ENCODE data around the gene LHFPL3. TPM values are rescaled to one million over a fixed set of nuclear protein-coding genes. Genes with fewer than 3 reads are reported as not detected.

LHFPL3 gene
- polyA plus RNA-seq, 1 of the 3 experiments (the other 2 are of a cell fraction) = not detected

DNA sequence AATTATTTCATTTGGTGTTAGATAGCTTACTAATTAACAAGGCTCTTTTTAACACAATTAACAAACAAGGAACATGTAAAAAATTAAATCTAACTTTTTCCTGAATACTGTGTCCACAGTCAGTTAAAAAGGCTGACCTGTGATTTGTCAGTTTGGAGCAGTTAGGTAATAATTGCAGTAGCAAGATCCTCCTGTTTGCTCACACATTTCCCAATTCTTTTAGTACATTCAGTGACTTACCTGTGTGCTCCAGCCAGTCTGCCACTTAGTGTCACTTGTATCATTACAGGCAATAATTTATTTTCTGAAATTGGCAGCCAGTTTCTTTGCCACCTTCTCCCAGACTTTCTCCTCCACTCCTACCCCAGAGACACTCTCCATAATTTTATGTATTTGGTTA is 66.8 kb downstream of the LHFPL3 start:
- Histone ChIP-seq H3F3A (replicated peaks; ENCODE audit: insufficient read depth) (no peaks in the 10 kb centered on the region), H3K9ac (no peak overlapping the region), H3K4me1 (ENCODE audit: control insufficient read depth in 1 of 2, insufficient read depth in 2 of 2, low read depth in 1 of 2, low read length in 1 of 2) (no peaks in the 10 kb centered on the region), H3K36me3 (replicated peaks in 1 of 2; ENCODE audit: control insufficient read depth in 1 of 2, insufficient read depth in 2 of 2, low read length in 1 of 2) (no peaks in the 10 kb centered on the region), H3K27ac (ENCODE audit: low read depth in 2 of 2, low read length in 1 of 2) (no peak overlapping the region), H3K27me3 (ENCODE audit: insufficient read depth) (no peaks in the 10 kb centered on the region; the same call in 1 of the 2 replicates), H3K4me3 (ENCODE audit: low read depth in 2 of 2, low read length in 1 of 2) (no peak overlapping the region), H4K20me1 (ENCODE audit: insufficient read depth) (no peaks in the 10 kb centered on the region), H3K79me2 (ENCODE audit: insufficient read depth) (no peaks in the 10 kb centered on the region), H2AFZ (ENCODE audit: low read depth) (no peak overlapping the region), H3K9me3 (no peaks in the 10 kb centered on the region), H3K4me2 (no peak overlapping the region), H3K9me2 (no peaks in the 10 kb centered on the region)
- POLR2A ChIA-PET = no interaction called here
- no peak for TF ChIP-seq TCF12 (IDR thresholded peaks at IDR 0.05)
- TF ChIP-seq RCOR1 (IDR thresholded peaks at IDR 0.05; ENCODE audit: low read length) = no peak
- TF ChIP-seq, protein P1, sequence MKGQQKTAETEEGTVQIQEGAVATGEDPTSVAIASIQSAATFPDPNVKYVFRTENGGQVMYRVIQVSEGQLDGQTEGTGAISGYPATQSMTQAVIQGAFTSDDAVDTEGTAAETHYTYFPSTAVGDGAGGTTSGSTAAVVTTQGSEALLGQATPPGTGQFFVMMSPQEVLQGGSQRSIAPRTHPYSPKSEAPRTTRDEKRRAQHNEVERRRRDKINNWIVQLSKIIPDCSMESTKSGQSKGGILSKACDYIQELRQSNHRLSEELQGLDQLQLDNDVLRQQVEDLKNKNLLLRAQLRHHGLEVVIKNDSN (IDR thresholded peaks at IDR 0.05; ENCODE audit: borderline replicate concordance, low read depth) = no peak
- TF ChIP-seq GABPA (IDR thresholded peaks at IDR 0.05; ENCODE audit: low read depth) = no peak
- TF ChIP-seq CTCF (IDR thresholded peaks at IDR 0.05) = no peak
- TF ChIP-seq CHD2 (IDR thresholded peaks at IDR 0.05; ENCODE audit: low read length, partially characterized antibody) = no peak
- TF ChIP-seq GATA2 (CRISPR knock-in tag; IDR thresholded peaks at IDR 0.05) = no peak
- no peak for TF ChIP-seq RAD21 (IDR thresholded peaks at IDR 0.05; ENCODE audit: low read length)
- no peak for TF ChIP-seq SIN3A (IDR thresholded peaks at IDR 0.05; ENCODE audit: borderline replicate concordance, low read depth, low read length)
- no peak for TF ChIP-seq EZH2phosphoT487 (IDR thresholded peaks at IDR 0.05; ENCODE audit: borderline replicate concordance, low read depth)
- no peak for TF ChIP-seq IRF3 (IDR thresholded peaks at IDR 0.05; ENCODE audit: low read depth, low read length)
- TF ChIP-seq NRF1 (IDR thresholded peaks at IDR 0.05; ENCODE audit: low read depth, low read length) = no peak
- TF ChIP-seq SMC3 (IDR thresholded peaks at IDR 0.05; ENCODE audit: low read depth, low read length) = no peak
- no peak for TF ChIP-seq TEAD4 (IDR thresholded peaks at IDR 0.05; ENCODE audit: borderline replicate concordance, insufficient read depth)
- no peak for TF ChIP-seq NFIC (IDR thresholded peaks at IDR 0.05; ENCODE audit: borderline replicate concordance)
- TF ChIP-seq ELF1 (IDR thresholded peaks at IDR 0.05) = no peak
- TF ChIP-seq, protein P2, sequence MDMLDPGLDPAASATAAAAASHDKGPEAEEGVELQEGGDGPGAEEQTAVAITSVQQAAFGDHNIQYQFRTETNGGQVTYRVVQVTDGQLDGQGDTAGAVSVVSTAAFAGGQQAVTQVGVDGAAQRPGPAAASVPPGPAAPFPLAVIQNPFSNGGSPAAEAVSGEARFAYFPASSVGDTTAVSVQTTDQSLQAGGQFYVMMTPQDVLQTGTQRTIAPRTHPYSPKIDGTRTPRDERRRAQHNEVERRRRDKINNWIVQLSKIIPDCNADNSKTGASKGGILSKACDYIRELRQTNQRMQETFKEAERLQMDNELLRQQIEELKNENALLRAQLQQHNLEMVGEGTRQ (IDR thresholded peaks at IDR 0.05; ENCODE audit: borderline replicate concordance, low read depth, low read length) = no peak
- TF ChIP-seq MAX (IDR thresholded peaks at IDR 0.05; ENCODE audit: low read depth) = no peak
- TF ChIP-seq MXI1 (IDR thresholded peaks at IDR 0.05; ENCODE audit: low read depth, low read length) = no peak
- CTCF ChIA-PET = interaction anchor here (0.9 kb wide), 1 partner anchor 453 kb away, joined by 4 read pairs; no protein-coding TSS in a partner anchor
- DNase-seq = no peak

Data from SK-N-SH (cell line).